ENCODE results near the gene TRIM59.

- TF ChIP-seq EZH2phosphoT487 (IDR thresholded peaks at IDR 0.05; ENCODE audit: borderline replicate concordance) (no peak), CTCF (conservative IDR thresholded peaks at IDR 0.05; ENCODE audit: low read length) (no peak)
Observed at GRCh38 chr3:160477750-160478149, 28.2 kb upstream of the TRIM59 start.
